Heart right ventricle (tissue), 16 donors: ENCODE results near the gene S100A2. TPM values are rescaled to one million over a fixed set of nuclear protein-coding genes. Genes with fewer than 3 reads are reported as not detected.

ENCODE experiments used
- ATAC-seq, 8 donors: fragments of 200-7000 bp; cut with Tn5 transposase; one replicate each; pipeline ENCODE4 v1.9.1; 2020; ENCODE audit warnings: mild to moderate bottlenecking in 8 of 8, moderate library complexity in 8 of 8, moderate number of reproducible peaks in 1 of 8
- DNase-seq, 2 donors: peaks; one replicate each; pipeline ENCODE4 v3.0.0-alpha.2; 2020
- H3K27ac ChIP-seq, 10 donors: fragments of 200-600 bp; sonication (generic) in 2 of 10; one replicate each; pipeline versions ENCODE4 v1.5.0 to v1.8.0; 2020 to 2022; ENCODE audit warnings: mild to moderate bottlenecking in 3 of 10
- H3K27me3 ChIP-seq, 7 donors: fragments of 200-600 bp; one replicate each; pipeline ENCODE4 v1.8.0; 2021 to 2022; ENCODE audit warnings: mild to moderate bottlenecking in 2 of 7
- H3K36me3 ChIP-seq, 9 donors: fragments of 200-600 bp; sonication (generic) in 1 of 9; one replicate each; pipeline versions ENCODE4 v1.5.0 to v1.8.0; 2020 to 2022; ENCODE audit warnings: mild to moderate bottlenecking in 2 of 9
- H3K4me1 ChIP-seq, 9 donors: fragments of 200-600 bp; sonication (generic) in 1 of 9; one replicate each; pipeline versions ENCODE4 v1.5.0 to v1.8.0; 2020 to 2022; ENCODE audit warnings: mild to moderate bottlenecking in 4 of 9
- H3K4me3 ChIP-seq, 10 donors: fragments of 200-600 bp; sonication (generic) in 2 of 10; one replicate each; pipeline versions ENCODE4 v1.5.0 to v1.8.0; 2020 to 2022; ENCODE audit warnings: mild to moderate bottlenecking in 7 of 10, moderate library complexity in 2 of 10
- H3K9me3 ChIP-seq, 11 donors: fragments of 200-600 bp in 10 of 11; sonication (generic) in 2 of 11; one replicate each; pipeline versions ENCODE4 v1.5.0 to v1.8.0; 2013 to 2022; ENCODE audit warnings: mild to moderate bottlenecking in 2 of 11, control low read depth in 1 of 11, moderate library complexity in 1 of 11
- WGBS, 2 donors: extraction: QIAGEN DNeasy Blood & Tissue Kit; methylation state at CpG; one replicate each; pipeline ENCODE4 v1.1.7; 2013; ENCODE audit warnings: inconsistent platforms in 1 of 2; 5-methylcytosine and 5-hydroxymethylcytosine counted together
- intact Hi-C, 10 donors: fragments of 100-400 bp; cut with DNase I; formaldehyde crosslinking; loops; one replicate each; pipeline versions ENCODE4 v1.11.1 to v1.14.2; 2022
- polyA plus RNA-seq, 2 donors: library from polyadenylated mRNA; stranded (reverse); fragments of 200-250 nt; gene quantifications; one replicate each; pipeline ENCODE4 v1.2.3, GENCODE V29; 2013
- total RNA-seq, 10 donors: library from RNA; stranded (reverse); fragmentation: NEBNext Ultra II Directional in 3 of 10; extraction: Animal tissue kit (Norgen Biotek cat#: 25700) in 3 of 10; gene quantifications; one replicate each; pipeline versions ENCODE4 v1.2.1 to v1.2.4, GENCODE V29; 2021 to 2023
- TF ChIP-seq, protein P1 (sequence below), 9 donors: fragments of 200-600 bp; sonication (generic) in 2 of 9; IDR thresholded peaks; one replicate each; pipeline versions ENCODE4 v1.5.0 to v1.8.0; 2021 to 2022; ENCODE audit warnings: antibody characterized with exemption in 9 of 9, mild to moderate bottlenecking in 5 of 9, moderate library complexity in 1 of 9
- donor health status: Arrhythmogenic right ventricular cardiomyopathy.
- donor health status: ischemic (EF 13 %, LVEDD 7.1; RV severe dilation, severe dysfunction).
- donor health status: healthy with polysubstance abuse.
- donor health status: DM: no; HTN: yes; CAD: no.
- donor health status: DM: no; HTN: no; CAD: no.
- donor health status: ischemic (EF 25% LVEDD 6.9; RV normal size, moderate dysfunction).
- donor health status: ischemic (EF 25% LVEDD 5.7; RV mildly dilated, moderate dysfunction).
- donor health status: healthy.
- donor health status: DM: yes; HTN: yes; CAD: no.
- donor health status: Ischemic cardiomyopathy.
- donor health status: ischemic (EF 35%, LVEDD 5.7; RV mildly dilated, moderate dysfunction).
- donor health status: nonischemic (EF 11% LVEDD 7.7; RV severe dilation, severe dysfunction).
- donor health status: DM: yes; HTN: yes; CAD: no.
- donor health status: PGD.
- donor health status: ischemic (EF 29% LVEDD 5.4; RV normal size, mild dysfunction).
- donor health status: nonischemic (EF 23%, LVEDD 6.1; RV moderate dilation, normal function).

S100A2 gene
- total and polyA plus RNA-seq, 12 donors = 1.2 to 7.4 (median 3.1) TPM; not detected in 1

DNA sequence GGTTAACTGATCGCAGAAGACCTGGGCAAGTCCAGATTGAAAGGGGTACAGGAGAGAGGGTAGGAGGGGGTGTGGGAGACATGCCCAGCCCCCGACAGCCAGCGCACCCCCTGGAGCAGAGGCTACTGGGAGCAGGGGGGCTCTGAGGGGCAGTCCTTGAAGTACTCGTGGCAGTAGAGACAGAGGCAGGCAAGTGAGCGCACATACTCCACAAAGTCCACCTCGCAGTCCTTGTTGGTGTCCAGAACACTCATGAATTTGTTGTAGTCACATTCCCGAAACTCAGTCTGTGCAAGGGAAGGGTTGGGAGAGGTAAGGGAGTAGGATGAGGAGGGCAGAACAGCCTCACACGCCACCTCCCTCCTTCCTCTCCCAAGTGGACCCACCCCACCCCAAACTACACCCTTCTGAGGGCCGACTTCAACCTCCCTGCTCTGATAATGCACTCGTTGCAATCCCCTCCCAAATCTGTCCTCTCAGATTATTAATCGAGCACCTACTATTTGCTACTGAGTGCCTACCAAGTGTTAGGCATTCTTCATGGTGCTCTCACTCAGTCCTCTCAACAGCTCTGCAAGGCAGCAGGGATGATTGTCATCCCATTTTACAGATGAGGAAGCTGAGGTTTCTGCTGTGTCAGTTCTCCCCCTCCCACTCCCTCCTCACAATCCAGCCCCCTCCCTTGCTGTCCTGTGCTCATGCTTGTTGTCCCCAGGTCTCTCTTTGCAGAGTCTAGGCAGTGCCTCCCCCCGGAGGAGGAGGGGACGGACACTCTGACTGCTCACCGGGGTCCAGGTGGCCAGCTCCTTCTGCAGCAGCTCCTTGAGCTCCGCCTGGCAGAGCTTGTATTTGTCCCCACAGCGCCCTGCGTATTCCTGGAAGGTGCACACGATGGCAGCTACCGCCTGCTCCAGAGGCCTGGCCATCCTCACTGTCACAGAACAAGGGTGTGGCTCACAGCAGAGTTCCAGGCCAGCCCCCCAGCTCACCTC, 17.8 kb downstream of the S100A2 start:
- DNase-seq = no peak

DNA sequence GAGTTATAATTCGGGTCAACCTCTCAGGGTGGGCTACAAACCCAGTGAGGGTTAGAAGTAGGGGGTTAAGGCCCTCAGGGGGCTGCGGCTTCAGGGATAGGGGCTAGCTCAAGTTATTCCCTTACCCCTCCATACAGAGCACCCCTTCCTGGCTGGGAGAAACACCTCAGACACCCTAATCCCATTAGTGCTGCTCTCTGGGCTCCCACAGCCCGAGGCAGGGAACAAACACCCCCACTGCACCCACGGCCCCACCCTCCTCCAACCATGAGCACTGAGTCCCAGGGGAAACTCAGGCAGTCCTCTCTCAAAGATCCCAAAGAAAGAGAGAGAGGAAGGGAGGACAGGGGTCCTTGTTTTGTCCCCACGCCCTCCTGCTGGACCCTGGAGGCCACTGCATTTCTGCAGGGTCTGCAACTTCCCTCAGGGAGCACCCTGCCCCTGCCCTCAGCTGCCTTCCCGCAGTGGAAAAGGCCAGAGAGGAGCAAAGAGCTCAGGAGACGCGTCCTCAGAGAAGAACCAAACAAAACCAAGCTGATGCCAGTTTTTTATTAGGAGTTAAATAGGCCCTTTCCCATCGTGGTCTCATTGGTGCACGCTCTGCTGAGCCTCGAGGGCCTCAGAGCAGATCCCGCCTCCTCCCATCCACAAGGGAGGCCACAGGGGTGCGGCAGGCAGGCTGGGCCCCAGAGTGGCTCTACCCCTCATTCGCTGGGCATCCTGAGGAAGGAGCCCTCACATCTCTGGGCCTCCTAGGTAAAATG, 18.7 kb downstream of the S100A2 start:
- no peaks in the 10 kb centered on the region for H3K9me3 ChIP-seq
- H3K36me3 ChIP-seq = peaks cover 0 to 12% (median 0%) of the 10 kb centered on the region in 9 donors
- no peaks in the 10 kb centered on the region for H3K27me3 ChIP-seq
- DNase-seq (no peak), ATAC-seq (no peak)
- TF ChIP-seq, protein P1, sequence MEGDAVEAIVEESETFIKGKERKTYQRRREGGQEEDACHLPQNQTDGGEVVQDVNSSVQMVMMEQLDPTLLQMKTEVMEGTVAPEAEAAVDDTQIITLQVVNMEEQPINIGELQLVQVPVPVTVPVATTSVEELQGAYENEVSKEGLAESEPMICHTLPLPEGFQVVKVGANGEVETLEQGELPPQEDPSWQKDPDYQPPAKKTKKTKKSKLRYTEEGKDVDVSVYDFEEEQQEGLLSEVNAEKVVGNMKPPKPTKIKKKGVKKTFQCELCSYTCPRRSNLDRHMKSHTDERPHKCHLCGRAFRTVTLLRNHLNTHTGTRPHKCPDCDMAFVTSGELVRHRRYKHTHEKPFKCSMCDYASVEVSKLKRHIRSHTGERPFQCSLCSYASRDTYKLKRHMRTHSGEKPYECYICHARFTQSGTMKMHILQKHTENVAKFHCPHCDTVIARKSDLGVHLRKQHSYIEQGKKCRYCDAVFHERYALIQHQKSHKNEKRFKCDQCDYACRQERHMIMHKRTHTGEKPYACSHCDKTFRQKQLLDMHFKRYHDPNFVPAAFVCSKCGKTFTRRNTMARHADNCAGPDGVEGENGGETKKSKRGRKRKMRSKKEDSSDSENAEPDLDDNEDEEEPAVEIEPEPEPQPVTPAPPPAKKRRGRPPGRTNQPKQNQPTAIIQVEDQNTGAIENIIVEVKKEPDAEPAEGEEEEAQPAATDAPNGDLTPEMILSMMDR (IDR thresholded peaks at IDR 0.05) = no peak
- 82 to 90% methylated on average over 14 of the region's 14 CpGs for WGBS, 2 donors
- H3K4me1 ChIP-seq = peaks cover 29 to 96% (median 50%) of the 10 kb centered on the region in 9 donors
- no peak overlapping the region for H3K4me3 ChIP-seq
- peak overlapping the region in 4 of 10 donors; percentile 71 to 91 (median 83) for H3K27ac ChIP-seq
- intact Hi-C loops = no loop called here

More for the DNA sequence above, 17.8 kb downstream of the S100A2 start:
- Histone ChIP-seq H3K4me1 (peaks cover 29 to 88% (median 50%) of the 10 kb centered on the region in 9 donors), H3K4me3 (no peak overlapping the region), H3K27ac (peak overlapping the region in 3 of 10 donors; percentile 67 to 91 (median 73)), H3K36me3 (peaks cover 0 to 12% (median 0%) of the 10 kb centered on the region in 9 donors), H3K27me3 (no peaks in the 10 kb centered on the region), H3K9me3 (no peaks in the 10 kb centered on the region)
- ATAC-seq = no peak
- TF ChIP-seq, protein P1 (IDR thresholded peaks at IDR 0.05) = no peak
- WGBS, 2 donors = 88% methylated on average over 19 of the region's 19 CpGs
- intact Hi-C loops = no loop called here

GRCh38 chr1:153546371-153546770, 19.3 kb downstream of the S100A2 start:
- peak overlapping the region in 8 of 10 donors; percentile 71 to 91 (median 82) for H3K27ac ChIP-seq
- 94 to 95% methylated on average over 8 of the region's 8 CpGs for WGBS, 2 donors
- ATAC-seq (no peak), DNase-seq (no peak)
- peaks cover 29 to 100% (median 50%) of the 10 kb centered on the region in 9 donors for H3K4me1 ChIP-seq
- TF ChIP-seq, protein P1 (IDR thresholded peaks at IDR 0.05) = no peak
- no peaks in the 10 kb centered on the region for H3K9me3 ChIP-seq
- intact Hi-C loops = no loop called here
- no peaks in the 10 kb centered on the region for H3K27me3 ChIP-seq
- H3K4me3 ChIP-seq = peak overlapping the region in 7 of 10 donors; percentile 45 to 64 (median 55)
- peaks cover 0 to 12% (median 0%) of the 10 kb centered on the region in 9 donors for H3K36me3 ChIP-seq
